GM12891 (cell line): ENCODE data around the gene CD300LG.

Experiments used
- POLR2A ChIP-seq: IDR thresholded peaks from 2 replicates; pipeline ENCODE4 v1.6.1; 2011; ENCODE audit warnings: low read depth, low read length, control low read depth
- POLR2AphosphoS5 ChIP-seq: IDR thresholded peaks from 2 replicates; pipeline ENCODE4 v1.6.1; 2011; ENCODE audit warnings: low read depth, low read length, control low read depth
- SPI1 ChIP-seq: IDR thresholded peaks from 2 replicates; pipeline ENCODE4 v1.6.1; 2011; ENCODE audit warnings: low read depth, low read length, control low read depth
- TAF1 ChIP-seq: IDR thresholded peaks from 2 replicates; pipeline ENCODE4 v1.6.1; 2011; ENCODE audit warnings: low read depth, low read length, control low read depth

DNA sequence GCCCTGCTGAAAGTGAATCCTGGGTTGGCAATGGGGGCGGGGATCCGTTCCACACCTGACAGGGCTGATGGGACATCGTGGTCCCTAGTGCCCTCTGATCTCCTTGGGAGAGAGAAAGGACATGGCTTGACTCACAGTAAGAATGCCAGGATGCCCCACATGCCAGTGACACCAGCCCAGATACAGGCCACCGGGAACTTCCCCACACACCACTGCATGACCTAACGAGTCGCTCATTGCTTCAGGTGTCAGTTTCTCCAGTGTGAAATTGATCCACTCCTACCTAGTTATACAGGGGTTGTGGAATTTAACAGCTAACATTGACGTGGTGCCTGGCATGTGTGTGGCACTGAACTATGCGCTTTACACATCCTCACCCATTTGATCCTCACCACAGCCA, 7.5 kb downstream of the CD300LG start:
- TF ChIP-seq POLR2A (no peak), POLR2AphosphoS5 (no peak), TAF1 (no peak), SPI1 (no peak)
